Raji (cell line): ENCODE results near the gene NUDT11.

Experiments
- POLR2A ChIP-seq: IDR thresholded peaks from 2 replicates; pipeline ENCODE4 v1.6.1; 2011; ENCODE audit warnings: low read depth, low read length, control low read depth; ENCODE audit not compliant: insufficient read depth

The NUDT11 gene

GRCh38 chrX:51496501-51497291, at the start of gene NUDT11:
Gene NUDT11 (minus strand): TSS chrX:51496592. CDS start chrX:51496444, 148 bp downstream.
- TF ChIP-seq POLR2A, result no peak

DNA sequence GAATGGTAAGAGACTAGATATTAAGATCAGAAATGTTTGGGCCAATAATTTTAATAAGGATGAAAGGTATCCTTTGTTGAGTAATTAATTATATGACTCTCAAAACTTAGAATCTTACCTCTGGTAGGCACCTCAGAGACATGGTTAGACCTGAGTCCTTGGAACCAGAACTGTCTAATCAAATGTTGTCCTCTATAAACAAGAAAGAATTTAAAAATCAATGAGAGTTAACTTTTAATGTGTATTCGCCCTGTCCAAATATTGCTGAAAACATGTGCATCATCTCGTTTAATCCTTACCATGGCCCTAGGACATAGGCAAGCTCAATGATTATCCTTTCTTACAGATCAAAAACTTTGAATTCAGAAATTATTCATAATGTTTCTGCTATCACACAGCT, 24.0 kb upstream of the NUDT11 start:
- TF ChIP-seq POLR2A, result no peak

- no peak for TF ChIP-seq POLR2A
Observed at GRCh38 chrX:51507551-51507950, 11.2 kb upstream of the NUDT11 start.

- TF ChIP-seq POLR2A, result no peak
Observed at GRCh38 chrX:51494409-51494808, 2.0 kb downstream of the NUDT11 start.

DNA sequence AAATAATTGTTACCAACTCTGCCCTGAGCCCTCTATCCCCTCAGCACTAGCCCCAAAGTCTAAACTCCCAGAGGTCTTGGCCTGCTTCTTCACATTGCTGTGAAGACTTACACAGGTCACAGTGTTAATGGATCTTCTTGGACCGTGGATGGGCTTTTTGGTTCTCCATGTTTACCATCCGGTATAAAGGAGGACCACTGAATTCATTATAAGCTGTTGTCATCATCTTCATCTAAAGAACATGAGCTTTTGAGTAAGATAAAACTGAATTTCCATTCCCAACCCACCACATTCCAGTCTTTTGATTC, 8.5 kb downstream of the NUDT11 start:
- TF ChIP-seq POLR2A, result no peak

- no peak for TF ChIP-seq POLR2A
Observed at GRCh38 chrX:51484616-51485015, 11.8 kb downstream of the NUDT11 start.

DNA sequence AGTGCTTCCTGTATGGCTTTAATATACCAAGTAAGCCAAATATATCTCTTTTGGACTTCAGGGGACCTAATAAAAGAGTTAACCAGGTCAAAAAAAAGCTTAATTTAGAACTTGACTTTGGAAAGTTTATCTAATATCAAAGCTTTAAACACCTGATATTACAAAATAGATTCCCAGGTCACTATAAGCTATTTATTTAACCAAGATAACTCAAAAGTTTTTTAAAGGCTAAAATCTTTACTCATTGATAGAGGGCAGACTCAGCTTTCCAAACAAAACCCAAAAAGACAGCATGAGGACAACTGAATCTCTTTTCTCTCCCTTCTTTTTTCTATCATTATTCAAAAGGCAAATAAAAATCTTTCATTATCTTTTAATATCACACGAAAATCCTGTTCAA, 19.5 kb downstream of the NUDT11 start:
- TF ChIP-seq POLR2A, result no peak

GRCh38 chrX:51463322-51463721, 33.1 kb downstream of the NUDT11 start:
- no peak for TF ChIP-seq POLR2A

DNA sequence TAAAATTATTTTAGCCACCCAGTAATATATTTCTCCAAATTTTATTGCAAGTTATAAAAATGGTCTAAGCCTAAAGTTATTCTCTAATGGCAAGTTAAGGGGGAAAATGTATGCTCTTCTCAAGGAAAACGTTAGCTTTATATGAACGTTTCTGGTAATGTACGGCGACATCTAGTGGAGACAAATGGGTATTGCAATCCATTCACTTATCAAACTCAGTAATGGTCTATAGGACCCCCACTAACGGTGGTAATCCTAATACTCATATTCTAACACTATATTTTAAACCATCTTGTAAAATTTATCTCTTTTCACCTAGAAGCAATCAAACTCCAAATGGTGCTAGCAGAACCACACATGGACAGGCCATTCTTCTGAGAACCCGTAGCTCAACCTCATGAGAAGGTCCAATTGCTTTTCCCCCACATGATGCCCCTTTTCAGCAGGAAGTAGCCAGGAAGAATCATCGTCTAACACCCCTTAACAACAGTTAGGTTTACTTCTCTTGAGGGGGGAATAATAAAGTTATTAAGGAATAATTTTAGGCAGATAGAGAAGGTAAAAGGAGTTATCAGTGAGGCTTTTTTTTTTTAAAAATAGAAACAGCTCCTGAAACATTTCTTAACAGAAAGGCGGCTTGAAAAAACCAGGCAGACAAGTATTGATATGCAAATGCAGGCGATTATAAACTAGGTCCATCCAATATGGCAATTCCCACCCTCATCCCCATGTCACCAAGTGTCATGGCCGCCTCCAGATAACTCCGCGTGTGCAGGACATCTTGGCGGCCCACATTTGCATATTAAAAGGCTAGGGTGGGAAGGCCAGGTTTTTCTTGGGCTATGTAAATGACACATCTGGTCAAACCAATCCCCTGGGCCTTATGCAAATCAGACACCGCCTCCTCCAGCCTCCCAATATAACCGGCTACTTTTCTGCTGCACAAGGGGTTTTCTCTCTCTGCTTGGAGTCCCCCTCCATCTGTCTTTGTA, 35.0 kb downstream of the NUDT11 start:
- TF ChIP-seq POLR2A, result no peak

- no peak for TF ChIP-seq POLR2A
Observed at GRCh38 chrX:51459125-51459524, 37.3 kb downstream of the NUDT11 start.

DNA sequence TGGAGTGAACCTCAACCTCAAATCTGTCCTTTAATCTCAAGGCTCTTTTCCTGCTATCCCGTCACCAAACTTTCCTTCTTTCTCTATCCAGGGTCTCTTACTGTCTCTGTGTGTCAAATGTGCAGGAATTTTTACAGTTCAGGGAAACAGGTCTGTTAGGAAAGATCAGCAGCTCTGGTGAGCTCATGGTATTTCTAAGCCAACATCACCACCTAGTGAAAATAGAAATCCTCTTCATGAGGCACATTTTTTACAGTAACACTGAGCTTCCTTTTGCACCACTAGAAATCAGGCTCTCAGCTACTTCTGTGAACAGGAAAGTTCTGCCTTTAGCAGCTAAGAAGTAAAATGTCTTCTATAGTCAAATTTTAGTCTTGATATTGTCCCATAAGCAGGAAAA, 39.6 kb downstream of the NUDT11 start:
- no peak for TF ChIP-seq POLR2A

DNA sequence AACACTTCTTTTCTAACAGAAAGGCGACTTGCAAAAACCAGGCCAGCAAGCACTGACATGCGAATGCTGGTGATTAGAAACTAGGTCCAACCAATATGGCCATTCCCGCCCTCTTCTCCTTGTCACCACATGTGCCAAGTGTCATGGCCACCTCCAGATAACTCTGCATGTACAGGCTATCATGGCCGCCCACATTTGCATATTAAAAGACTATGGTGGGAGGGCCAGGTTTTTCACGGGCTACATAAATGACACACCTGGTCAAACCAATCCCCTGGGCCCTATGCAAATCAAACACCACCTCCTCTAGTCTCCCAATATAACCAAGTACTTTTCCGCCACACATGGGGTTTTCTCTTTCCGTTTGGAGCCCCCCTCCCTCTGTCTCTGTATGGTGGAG, 40.1 kb downstream of the NUDT11 start:
- no peak for TF ChIP-seq POLR2A

- TF ChIP-seq POLR2A, result no peak
Observed at GRCh38 chrX:51440365-51440764, 56.0 kb downstream of the NUDT11 start.
